ENCODE data around the gene NDUFS3.

The NDUFS3 gene

GRCh38 chr11:47587723-47588326 lies 9.0 kb downstream of the NDUFS3 start:
- CTCF ChIA-PET, result no interaction called here
- POLR2A ChIA-PET, result no interaction called here
- H3K27ac ChIP-seq (ENCODE audit: extremely low read depth, low read depth, low read length), result no peak overlapping the region
- TF ChIP-seq ZNF266 (tag by site-specific recombination; IDR thresholded peaks at IDR 0.05; ENCODE audit: low read depth) (no peak), PRDM10 (tag by site-specific recombination; IDR thresholded peaks at IDR 0.05) (peak; percentile 78)
- no peaks in the 10 kb centered on the region for H3K4me1 ChIP-seq (ENCODE audit: control insufficient read depth, insufficient read depth, low read length)
- no peak overlapping the region for H3K4me3 ChIP-seq (ENCODE audit: low read depth, low read length)
- peaks cover 10 to 26% of the 10 kb centered on the region in 2 experiments; a peak in 2 of 3 replicates for H3K36me3 ChIP-seq (ENCODE audit: control insufficient read depth in 2 of 2, insufficient read depth in 1 of 2, low read length in 2 of 2)
- H3K9me3 ChIP-seq (ENCODE audit: control insufficient read depth, insufficient read depth, low read depth, low read length), result no peaks in the 10 kb centered on the region

DNA sequence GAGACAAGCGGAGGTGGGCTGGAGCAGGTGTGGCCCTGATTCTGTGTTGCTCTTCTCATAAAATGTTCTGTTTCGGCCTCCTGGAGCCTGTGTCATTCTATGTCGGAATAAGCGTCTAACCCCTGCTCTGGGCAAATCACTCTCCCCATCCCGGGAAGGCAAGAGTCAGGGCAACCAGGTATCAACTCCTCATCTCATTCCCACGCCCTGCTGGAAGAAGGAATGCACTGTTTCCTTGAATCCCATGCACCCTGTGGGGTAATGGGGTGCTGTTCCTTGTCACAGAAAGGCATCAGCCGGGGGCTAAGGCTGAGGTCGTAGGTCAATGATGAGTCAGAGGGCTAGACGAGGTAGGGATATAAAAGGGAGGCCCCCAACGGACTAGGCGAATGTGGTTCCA lies 10.2 kb downstream of the NDUFS3 start:
- CTCF ChIA-PET, result no interaction called here
- TF ChIP-seq SP3 (tag by site-specific recombination; IDR thresholded peaks at IDR 0.05) (no peak), ZNF138 (tag by site-specific recombination; IDR thresholded peaks at IDR 0.05; ENCODE audit: borderline replicate concordance) (no peak), ZNF335 (tag by site-specific recombination; conservative IDR thresholded peaks at IDR 0.05) (no peak), ZNF571 (tag by site-specific recombination; IDR thresholded peaks at IDR 0.05) (no peak), RBAK (tag by site-specific recombination; IDR thresholded peaks at IDR 0.05) (no peak), ZNF626 (tag by site-specific recombination; IDR thresholded peaks at IDR 0.05) (no peak), ZNF174 (tag by site-specific recombination; IDR thresholded peaks at IDR 0.05) (no peak), ZNF362 (tag by site-specific recombination; IDR thresholded peaks at IDR 0.05) (no peak), BCL11B (tag by site-specific recombination; IDR thresholded peaks at IDR 0.05; ENCODE audit: low read depth) (no peak), ZNF23 (tag by site-specific recombination; IDR thresholded peaks at IDR 0.05; ENCODE audit: borderline replicate concordance) (no peak), SP7 (tag by site-specific recombination; IDR thresholded peaks at IDR 0.05) (no peak), ZNF701 (tag by site-specific recombination; IDR thresholded peaks at IDR 0.05) (no peak), ZNF37A (tag by site-specific recombination; IDR thresholded peaks at IDR 0.05) (no peak), ZNF530 (tag by site-specific recombination; IDR thresholded peaks at IDR 0.05; ENCODE audit: low read depth) (no peak)
- Histone ChIP-seq H3K4me3 (ENCODE audit: low read depth, low read length) (no peak overlapping the region), H3K27ac (ENCODE audit: extremely low read depth, low read depth, low read length) (no peak overlapping the region), H3K4me1 (ENCODE audit: control insufficient read depth, insufficient read depth, low read length) (no peaks in the 10 kb centered on the region), H3K9me3 (ENCODE audit: control insufficient read depth, insufficient read depth, low read depth, low read length) (no peaks in the 10 kb centered on the region), H3K36me3 (ENCODE audit: control insufficient read depth in 2 of 2, insufficient read depth in 1 of 2, low read length in 2 of 2) (peaks cover 4 to 13% of the 10 kb centered on the region in 2 experiments; a peak in 2 of 3 replicates)
- POLR2A ChIA-PET, result no interaction called here

- POLR2A ChIA-PET, result no interaction called here
- no peaks in the 10 kb centered on the region for H3K9me3 ChIP-seq (ENCODE audit: control insufficient read depth, insufficient read depth, low read depth, low read length)
- H3K4me3 ChIP-seq (ENCODE audit: low read depth, low read length), result no peak overlapping the region
These were observed 10.7 kb downstream of the NDUFS3 start for GRCh38 chr11:47589584-47589976.

More at GRCh38 chr11:47589584-47589976, 10.7 kb downstream of the NDUFS3 start:
- Histone ChIP-seq H3K36me3 (ENCODE audit: control insufficient read depth in 2 of 2, insufficient read depth in 1 of 2, low read length in 2 of 2) (peaks cover 4 to 8% of the 10 kb centered on the region in 2 experiments; a peak in 2 of 3 replicates), H3K27ac (ENCODE audit: extremely low read depth, low read depth, low read length) (no peak overlapping the region), H3K4me1 (ENCODE audit: control insufficient read depth, insufficient read depth, low read length) (no peaks in the 10 kb centered on the region)
- TF ChIP-seq EGR2 (tag by site-specific recombination; IDR thresholded peaks at IDR 0.05; ENCODE audit: low read depth) (no peak), YY1 (tag by site-specific recombination; IDR thresholded peaks at IDR 0.05) (no peak), ZNF133 (tag by site-specific recombination; IDR thresholded peaks at IDR 0.05) (no peak)
- CTCF ChIA-PET, result no interaction called here

All from HEK293 (cell line).